GM19035 (cell line): ENCODE results near the gene AP2B1.
"Not testable (repeated sequence)": the region's sequence is repeated elsewhere in the genome, so short reads cannot be mapped to it uniquely, and the experiment has no call there.

Source experiments
- ATAC-seq: cut with Tn5 transposase; IDR thresholded peaks from one replicate; pipeline ENCODE4 v1.9.1; 2021; ENCODE audit not compliant: unreplicated experiment

Gene AP2B1

GRCh38 chr17:35745749-35746320 lies 158.7 kb downstream of the AP2B1 start:
- no peak for ATAC-seq

DNA sequence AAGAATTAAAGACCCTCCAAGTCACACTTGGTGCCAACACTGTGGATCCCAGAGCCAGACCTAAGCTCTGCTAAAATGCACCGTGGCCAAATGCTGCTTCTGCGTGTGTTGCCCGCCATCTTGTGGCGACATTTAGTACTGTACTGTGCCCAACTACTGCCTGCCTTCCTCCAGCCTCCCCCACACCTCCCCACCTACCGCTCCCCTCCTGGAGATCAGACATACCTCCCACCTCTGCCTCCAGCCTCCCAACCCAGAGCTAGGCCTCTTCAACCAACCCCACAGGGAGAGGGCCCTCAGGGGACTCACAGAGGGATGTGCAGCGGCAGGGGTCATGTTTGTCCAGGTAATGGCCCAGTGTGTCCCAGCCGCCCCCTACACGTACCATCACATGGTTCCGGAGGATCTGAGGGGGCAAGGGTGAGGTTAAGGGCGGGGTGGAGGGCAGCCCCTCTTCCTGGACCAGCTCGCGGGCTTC lies 160.5 kb downstream of the AP2B1 start:
- ATAC-seq, result no peak

GRCh38 chr17:35748341-35748841 lies 161.3 kb downstream of the AP2B1 start:
- no peak for ATAC-seq

DNA sequence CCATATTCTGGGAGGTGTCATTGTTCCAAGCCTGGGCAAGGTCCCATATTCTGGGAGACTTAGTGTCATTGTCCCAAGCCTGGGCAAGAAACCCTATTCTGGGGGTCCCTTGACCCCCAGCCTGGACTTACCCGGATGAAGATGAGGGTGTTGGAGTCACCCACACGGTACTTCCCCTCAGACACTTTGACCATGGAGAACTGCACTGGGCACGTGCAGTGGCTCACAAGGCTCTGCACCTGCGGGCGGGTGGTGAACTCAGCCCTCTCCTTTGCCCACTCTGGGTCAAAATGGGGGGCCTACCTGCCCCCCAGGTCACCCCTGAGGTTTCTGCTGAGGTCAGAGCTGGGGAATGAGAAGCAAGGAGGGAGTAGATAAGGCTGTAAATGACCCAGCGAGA lies 161.9 kb downstream of the AP2B1 start:
- no peak for ATAC-seq

DNA sequence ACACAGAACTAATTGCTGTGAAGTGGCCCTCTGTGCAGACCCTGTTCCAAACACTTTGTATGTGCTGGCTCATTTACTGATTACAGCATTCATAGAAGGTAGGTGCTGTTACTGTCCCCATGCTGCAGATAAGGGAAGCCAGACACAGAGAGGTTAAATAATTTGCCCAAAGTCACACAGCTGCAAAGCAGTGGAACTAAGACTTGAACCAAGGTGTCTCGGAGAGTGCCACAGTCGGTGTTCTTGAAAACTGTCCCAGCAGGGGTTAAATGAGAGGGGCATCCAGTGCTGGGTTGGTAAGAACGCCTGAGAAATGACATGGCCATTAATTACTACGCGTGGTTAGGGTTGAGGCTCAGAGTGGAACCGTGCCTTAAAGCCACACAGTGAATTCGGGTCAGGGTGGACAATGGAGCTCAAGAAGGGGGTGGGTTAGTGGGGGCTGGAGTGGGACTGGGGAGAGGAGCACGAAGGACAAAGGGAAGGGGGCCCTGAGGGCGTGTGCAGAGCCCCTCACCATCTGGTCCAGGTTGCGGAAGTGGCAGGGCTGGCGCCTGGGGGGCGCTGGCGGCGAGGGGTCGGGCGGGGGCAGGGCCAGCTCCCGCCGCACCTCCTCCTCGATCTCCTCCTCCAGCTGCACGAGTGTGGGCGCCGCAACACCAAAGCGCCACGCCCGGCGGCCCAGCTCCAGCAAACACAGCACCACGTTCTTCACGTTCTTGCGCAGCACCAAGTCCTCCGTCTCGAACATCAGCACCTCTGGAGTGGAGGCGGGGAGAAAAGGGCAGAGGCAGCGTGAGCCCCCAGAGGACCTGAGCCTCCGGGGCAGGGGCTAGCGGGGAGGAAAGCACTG lies 162.7 kb downstream of the AP2B1 start:
- no peak for ATAC-seq

DNA sequence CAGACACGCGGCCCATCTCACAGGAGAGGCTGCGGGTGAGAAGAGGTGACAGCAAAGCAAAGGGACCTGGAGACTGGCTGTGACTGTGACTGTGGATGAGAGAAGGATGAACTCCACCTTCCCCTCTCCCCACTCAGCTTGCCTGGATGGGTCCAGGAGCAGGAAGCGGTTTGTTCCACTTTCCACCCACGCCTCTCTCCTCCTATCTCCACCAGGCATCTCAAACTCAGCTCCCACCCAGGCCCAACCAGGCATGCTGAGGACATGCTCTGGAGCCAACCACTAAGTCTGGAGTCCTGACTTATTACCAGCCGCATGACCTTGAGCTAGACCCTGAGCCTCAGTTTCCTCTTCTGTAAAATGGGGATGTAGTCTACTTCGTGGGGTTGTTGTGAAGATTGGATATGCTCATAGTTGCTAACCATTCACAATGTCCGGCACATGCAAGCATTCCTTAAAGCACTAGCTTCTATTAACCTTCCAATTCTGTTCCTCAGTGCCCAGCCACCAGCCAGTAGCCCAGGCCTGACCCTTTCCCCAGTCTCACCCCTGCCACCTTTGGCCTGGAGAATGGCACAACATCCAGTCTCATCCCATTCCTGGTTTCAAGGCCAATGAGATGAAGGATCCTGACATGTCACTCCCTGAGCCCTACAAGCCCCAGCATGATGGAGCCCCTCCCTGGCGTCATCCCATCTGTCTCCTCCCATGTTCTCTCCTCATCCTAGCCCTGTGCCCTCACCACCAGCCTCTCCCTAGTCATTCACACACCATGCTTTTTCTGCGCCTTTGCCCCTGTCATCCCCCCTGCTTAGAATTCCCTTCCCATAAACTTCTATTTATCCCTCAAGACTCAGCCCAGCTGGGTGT lies 163.6 kb downstream of the AP2B1 start:
- no peak for ATAC-seq

DNA sequence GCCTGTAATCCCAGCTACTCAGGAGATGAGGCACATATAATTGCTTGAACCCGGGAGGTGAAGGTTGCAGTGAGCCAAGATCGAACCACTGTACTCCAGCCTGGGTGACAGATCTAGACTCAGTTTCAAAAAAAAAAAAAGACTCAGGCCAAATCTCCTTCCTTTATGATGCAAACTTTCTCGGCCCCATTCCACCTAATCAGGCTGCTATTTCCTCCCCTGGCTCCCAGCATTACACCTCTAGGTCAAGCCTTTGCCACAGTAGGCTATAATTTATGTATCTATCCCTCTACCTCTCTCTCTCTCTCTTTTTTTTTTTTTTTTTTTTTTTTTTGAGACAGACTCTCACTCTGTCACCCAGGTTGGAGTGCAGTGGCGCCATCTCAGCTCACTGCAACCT lies 164.4 kb downstream of the AP2B1 start:
- not testable (repeated sequence) for ATAC-seq

DNA sequence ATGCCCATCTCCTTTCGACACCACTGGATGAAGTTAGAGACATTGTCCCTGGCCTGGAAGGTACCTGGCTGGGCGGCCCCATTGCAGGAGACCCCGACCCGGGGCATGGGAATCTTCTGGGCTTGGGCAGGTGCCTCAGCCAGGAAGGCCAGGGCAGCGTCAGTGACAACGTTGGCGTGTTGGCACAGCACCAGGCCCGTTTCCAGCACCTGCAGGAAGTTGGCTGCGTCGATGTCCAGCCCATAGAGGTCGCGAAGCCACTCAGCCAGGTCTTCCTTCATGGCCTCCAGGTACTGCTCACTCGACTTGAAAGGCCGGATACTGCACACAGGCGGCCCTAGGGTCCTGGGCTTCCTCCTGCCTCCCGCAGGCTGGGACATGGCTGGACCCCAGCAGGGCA lies 165.3 kb downstream of the AP2B1 start:
- ATAC-seq, result no peak

DNA sequence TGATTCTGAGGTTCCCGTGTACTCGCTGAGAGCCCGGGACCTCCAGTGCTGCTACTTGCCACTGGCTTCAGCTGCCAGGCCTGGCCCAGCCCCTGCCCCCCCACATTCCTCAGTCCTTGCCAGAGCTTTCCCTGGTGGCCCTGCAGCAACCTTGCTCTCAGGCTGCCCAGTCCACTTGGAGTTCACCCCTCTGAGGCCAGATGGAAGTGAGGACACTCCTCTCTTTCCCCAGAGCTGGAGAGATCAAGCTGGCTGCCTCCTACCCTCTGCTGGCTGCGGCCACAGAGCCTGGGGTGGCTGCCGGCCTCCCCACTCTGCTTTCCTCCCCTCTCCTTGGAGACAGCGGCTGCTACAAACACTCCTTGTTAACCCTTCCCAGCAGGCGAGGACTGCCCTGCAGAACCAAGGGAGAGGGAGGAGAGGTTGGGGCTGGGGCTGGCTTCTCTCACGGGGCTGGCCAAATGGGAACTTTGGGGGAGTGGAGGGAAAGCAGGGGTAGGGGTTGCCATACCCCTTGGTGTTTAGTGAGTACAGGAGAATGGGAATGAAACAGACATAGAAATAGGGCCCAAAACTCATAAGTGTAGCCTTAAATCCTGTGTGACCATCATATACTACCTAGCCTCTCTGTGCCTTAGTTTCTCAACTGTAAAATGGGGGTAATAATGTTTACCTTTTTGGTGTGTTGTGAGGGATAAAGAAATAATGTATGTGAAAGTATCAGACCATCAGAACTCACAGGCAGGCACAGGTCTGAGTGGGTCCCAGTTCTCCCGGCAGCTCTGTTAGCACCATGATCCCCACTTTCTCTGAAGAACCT lies 166.0 kb downstream of the AP2B1 start, which contains the start of gene GAS2L2:
GAS2L2 (minus strand) TSS at position 295 of the 820 bp plus-strand sequence. CDS start 389 bp downstream, outside the sequence.
- no peak for ATAC-seq

DNA sequence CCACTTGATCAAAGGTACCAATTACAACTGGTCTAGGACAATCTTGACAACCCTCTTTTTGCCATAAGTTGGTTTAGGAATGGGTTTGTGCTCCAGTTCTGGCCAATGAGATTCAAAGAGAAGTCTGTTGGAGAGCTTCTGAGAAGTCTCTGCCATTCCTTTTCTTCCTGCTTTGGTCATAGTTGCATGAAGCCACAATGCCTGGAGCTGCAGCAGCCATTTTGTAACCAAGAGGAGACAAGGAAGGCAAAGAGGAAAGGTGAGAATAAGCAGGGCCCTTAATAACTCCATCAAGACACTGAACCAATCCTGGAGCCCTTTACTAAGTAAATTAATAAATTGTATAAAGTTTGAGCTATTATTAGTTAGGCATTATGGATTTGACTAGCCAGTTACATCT lies 170.1 kb downstream of the AP2B1 start:
- ATAC-seq, result no peak

DNA sequence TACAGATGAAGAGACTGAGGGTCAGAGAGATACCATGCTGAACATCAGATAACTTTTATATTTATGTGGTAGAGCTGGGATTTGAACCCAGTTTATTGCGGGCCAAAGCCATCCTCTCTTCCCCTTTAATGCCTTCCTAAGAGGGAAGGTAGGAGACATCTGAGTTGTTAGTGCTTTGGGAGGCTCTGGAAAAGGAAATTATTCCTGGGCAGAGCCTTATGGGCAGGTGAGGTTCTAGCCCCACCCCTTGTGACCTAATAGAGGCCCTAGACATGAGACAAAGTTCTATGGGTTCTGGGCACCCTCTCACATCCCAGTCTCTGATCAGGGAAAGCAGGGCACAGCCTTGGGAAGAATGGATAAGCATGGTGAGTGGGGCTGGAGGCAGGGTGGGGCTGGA lies 173.5 kb downstream of the AP2B1 start, which contains the start of gene C17orf50:
C17orf50 (plus strand) TSS at position 301 of the 400 bp plus-strand sequence; CDS start at position 356, 55 bp downstream.
- no peak for ATAC-seq

GRCh38 chr17:35761601-35762000 lies 174.5 kb downstream of the AP2B1 start:
- no peak for ATAC-seq

DNA sequence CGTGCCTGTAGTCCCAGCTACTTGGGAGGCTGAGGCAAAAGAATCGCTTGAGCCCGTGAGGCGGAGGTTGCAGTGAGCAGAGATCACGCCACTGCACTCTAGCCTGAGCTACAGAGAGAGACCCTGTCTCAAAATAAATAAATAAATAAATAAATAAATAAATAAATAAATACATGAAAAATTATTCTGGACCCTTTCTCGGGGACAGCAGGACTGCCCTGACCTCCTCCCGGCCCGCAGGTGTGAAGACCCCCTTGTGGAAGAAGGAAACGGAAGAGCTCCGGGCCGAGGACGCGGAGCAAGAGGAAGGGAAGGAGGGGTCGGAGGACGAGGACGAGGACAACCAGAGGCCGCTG lies 176.6 kb downstream of the AP2B1 start:
- no peak for ATAC-seq

GRCh38 chr17:35764123-35764991 lies 177.2 kb downstream of the AP2B1 start:
- ATAC-seq, result peak; percentile 82

DNA sequence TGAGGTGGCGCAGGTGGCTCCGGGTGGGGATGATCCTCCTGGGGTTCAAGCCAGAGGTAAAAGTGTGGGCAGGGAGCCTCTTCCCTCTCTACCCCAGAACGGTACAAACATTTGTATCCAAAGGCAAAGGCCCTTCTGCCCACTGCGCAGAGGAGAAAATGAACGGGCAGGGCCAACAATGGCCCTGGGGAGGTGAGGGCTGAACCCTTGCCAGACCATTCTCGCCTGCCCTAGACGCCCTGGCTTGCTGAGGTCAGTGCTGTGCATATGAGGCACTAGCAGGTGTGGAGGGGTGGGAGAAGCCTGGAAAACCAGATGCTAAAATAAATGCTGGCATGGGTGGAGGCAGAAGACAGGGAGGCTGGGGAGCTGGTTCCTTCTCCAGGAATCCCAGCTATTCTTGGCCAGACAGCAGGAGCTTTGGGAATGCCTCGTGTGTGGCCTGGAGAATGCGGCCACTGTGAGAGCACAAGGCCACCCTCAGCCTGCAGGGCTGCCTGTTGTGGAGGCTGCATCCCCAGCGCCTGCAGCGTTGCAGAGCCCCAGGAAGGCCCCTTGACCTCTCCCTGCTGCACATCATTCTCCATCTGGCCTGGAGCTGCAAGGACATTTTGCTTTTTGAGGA lies 178.1 kb downstream of the AP2B1 start:
- ATAC-seq, result no peak

GRCh38 chr17:35765756-35766488 lies 178.8 kb downstream of the AP2B1 start:
- no peak for ATAC-seq

- ATAC-seq, result no peak
Measured at GRCh38 chr17:35766489-35766877, 179.4 kb downstream of the AP2B1 start.

GRCh38 chr17:35766903-35767510 lies 179.9 kb downstream of the AP2B1 start:
- ATAC-seq, result no peak
